GM10847 (cell line): ENCODE measurements around the gene TAC4.

Experiments used
- POLR2A ChIP-seq: IDR thresholded peaks from 2 replicates; pipeline ENCODE4 v1.6.1; 2011; ENCODE audit not compliant: insufficient read length; ENCODE audit errors: extremely low read depth

The TAC4 gene

GRCh38 chr17:49859991-49860953, 12.4 kb upstream of the TAC4 start:
- no peak for TF ChIP-seq POLR2A

GRCh38 chr17:49858796-49859195, 10.9 kb upstream of the TAC4 start:
- no peak for TF ChIP-seq POLR2A

GRCh38 chr17:49854126-49854525, 6.3 kb upstream of the TAC4 start:
- no peak for TF ChIP-seq POLR2A

GRCh38 chr17:49853470-49854015, 5.7 kb upstream of the TAC4 start:
- no peak for TF ChIP-seq POLR2A

GRCh38 chr17:49851387-49852291, 3.8 kb upstream of the TAC4 start:
- TF ChIP-seq POLR2A, result no peak

GRCh38 chr17:49850772-49851386, 3.0 kb upstream of the TAC4 start:
- no peak for TF ChIP-seq POLR2A

GRCh38 chr17:49850218-49850610, 2.3 kb upstream of the TAC4 start:
- TF ChIP-seq POLR2A, result no peak

GRCh38 chr17:49848739-49849138, 870 bp upstream of the TAC4 start:
- no peak for TF ChIP-seq POLR2A

GRCh38 chr17:49846938-49847712, 744 bp downstream of the TAC4 start:
- TF ChIP-seq POLR2A, result no peak

- no peak for TF ChIP-seq POLR2A
These were observed 2.5 kb downstream of the TAC4 start for GRCh38 chr17:49845321-49845720.

GRCh38 chr17:49843774-49844350, 4.0 kb downstream of the TAC4 start:
- no peak for TF ChIP-seq POLR2A

- no peak for TF ChIP-seq POLR2A
These were observed 5.0 kb downstream of the TAC4 start for GRCh38 chr17:49842846-49843245.

GRCh38 chr17:49842371-49842770, 5.5 kb downstream of the TAC4 start:
- TF ChIP-seq POLR2A, result no peak

- no peak for TF ChIP-seq POLR2A
These were observed 6.3 kb downstream of the TAC4 start for GRCh38 chr17:49841548-49841947.

GRCh38 chr17:49839455-49839854, 8.4 kb downstream of the TAC4 start:
- TF ChIP-seq POLR2A, result no peak
